Mesendoderm (in vitro differentiated cells): Measurements from ENCODE around the gene AP1B1.
"Not testable (repeated sequence)": the region's sequence is repeated elsewhere in the genome, so short reads cannot be mapped to it uniquely, and the experiment has no call there.

ENCODE experiments used
- DNase-seq: peaks from one replicate; pipeline ENCODE4 v3.0.0; 2013
- H2AK5ac ChIP-seq: 2 replicates; pipeline ENCODE4 v1.6.1; 2013; ENCODE audit warnings: low read length, inconsistent platforms
- H2BK120ac ChIP-seq: 2 replicates; pipeline ENCODE4 v1.6.1; 2013; ENCODE audit warnings: low read depth, mild to moderate bottlenecking, low read length, moderate library complexity, mixed read lengths
- H2BK15ac ChIP-seq: replicated peaks from 2 replicates; pipeline ENCODE4 v1.6.1; 2013; ENCODE audit warnings: low read depth, mild to moderate bottlenecking, moderate library complexity
- H2BK5ac ChIP-seq: 2 replicates; pipeline ENCODE4 v1.6.1; 2013; ENCODE audit warnings: low read length, inconsistent platforms
- H3K18ac ChIP-seq: 2 replicates; pipeline ENCODE4 v1.6.1; 2013; ENCODE audit warnings: mild to moderate bottlenecking, low read length, mixed read lengths
- H3K23ac ChIP-seq: one replicate; pipeline ENCODE4 v1.6.1; 2013; ENCODE audit warnings: low read length
- H3K27ac ChIP-seq: 2 replicates; pipeline ENCODE4 v1.5.1; 2013; ENCODE audit warnings: low read depth, mild to moderate bottlenecking, inconsistent platforms, low read length, moderate library complexity
- H3K27me3 ChIP-seq: 2 replicates; pipeline ENCODE4 v1.6.1; 2013; ENCODE audit warnings: low read length, control low read depth, mild to moderate bottlenecking, inconsistent platforms; ENCODE audit not compliant: insufficient read depth, poor library complexity
- H3K36me3 ChIP-seq: 2 replicates; pipeline ENCODE4 v1.6.1; 2013; ENCODE audit warnings: low read length, inconsistent platforms; ENCODE audit not compliant: control insufficient read depth, insufficient read depth
- H3K4ac ChIP-seq: one replicate; pipeline ENCODE4 v1.6.1; 2013; ENCODE audit warnings: low read depth, mild to moderate bottlenecking, low read length, moderate library complexity
- H3K4me1 ChIP-seq: 2 replicates; pipeline ENCODE4 v1.6.1; 2013; ENCODE audit warnings: low read depth, low read length, inconsistent platforms; ENCODE audit not compliant: control insufficient read depth
- H3K4me2 ChIP-seq: 2 replicates; pipeline ENCODE4 v1.6.1; 2013; ENCODE audit warnings: low read length
- H3K4me3 ChIP-seq: 2 replicates; pipeline ENCODE4 v1.5.1; 2013; ENCODE audit warnings: mild to moderate bottlenecking, low read length
- H3K56ac ChIP-seq: one replicate; pipeline ENCODE4 v1.6.1; 2013; ENCODE audit warnings: low read length
- H3K79me1 ChIP-seq: 2 replicates; pipeline ENCODE4 v1.6.1; 2013; ENCODE audit warnings: low read length, inconsistent platforms
- H3K79me2 ChIP-seq: 2 replicates; pipeline ENCODE4 v1.6.1; 2013; ENCODE audit warnings: mild to moderate bottlenecking, low read length; ENCODE audit not compliant: control insufficient read depth, insufficient read depth
- H3K9ac ChIP-seq: 2 replicates; pipeline ENCODE4 v1.6.1; 2013; ENCODE audit warnings: low read length, inconsistent platforms
- H4K5ac ChIP-seq: one replicate; pipeline ENCODE4 v1.6.1; 2013; ENCODE audit warnings: low read length
- H4K8ac ChIP-seq: one replicate; pipeline ENCODE4 v1.6.1; 2013; ENCODE audit warnings: low read depth, mild to moderate bottlenecking, control low read depth, low read length, moderate library complexity
- WGBS: extraction: QIAGEN DNeasy Blood & Tissue Kit; methylation state at CpG from one replicate; pipeline ENCODE4 v1.1.7; 2013; ENCODE audit warnings: low lambda C conversion rate, missing lambda C conversion rate; ENCODE audit not compliant: insufficient coverage; ENCODE audit errors: extremely low coverage; 5-methylcytosine and 5-hydroxymethylcytosine counted together

Gene AP1B1

GRCh38 chr22:29380032-29380781 is 8.2 kb downstream of the AP1B1 start:
- Histone ChIP-seq H2BK15ac (no peak overlapping the region), H3K56ac (no peak overlapping the region), H4K8ac (no peak overlapping the region), H2AK5ac (no peak overlapping the region), H3K79me2 (peaks cover 7% of the 10 kb centered on the region), H3K9ac (no peak overlapping the region), H3K4ac (no peak overlapping the region), H3K79me1 (peaks cover 30% of the 10 kb centered on the region), H3K4me2 (no peak overlapping the region), H3K27me3 (no peaks in the 10 kb centered on the region), H3K23ac (no peak overlapping the region), H3K4me3 (no peak overlapping the region), H3K36me3 (peaks cover 2% of the 10 kb centered on the region), H2BK120ac (no peak overlapping the region), H4K5ac (no peak overlapping the region), H2BK5ac (no peak overlapping the region), H3K27ac (no peak overlapping the region), H3K4me1 (no peaks in the 10 kb centered on the region), H3K18ac (no peak overlapping the region)
- no peak for DNase-seq
- WGBS: no CpG with 5 or more reads among the region's 6 CpGs

GRCh38 chr22:29379258-29379657 is 9.1 kb downstream of the AP1B1 start:
- Histone ChIP-seq H3K27me3 (no peaks in the 10 kb centered on the region), H3K4me3 (no peak overlapping the region), H3K27ac (no peak overlapping the region), H3K4ac (no peak overlapping the region), H2BK5ac (no peak overlapping the region), H2BK15ac (no peak overlapping the region), H3K4me1 (no peaks in the 10 kb centered on the region), H3K79me2 (peaks cover 7% of the 10 kb centered on the region), H3K9ac (no peak overlapping the region), H3K36me3 (peaks cover 2% of the 10 kb centered on the region), H3K4me2 (no peak overlapping the region), H3K18ac (no peak overlapping the region), H2AK5ac (no peak overlapping the region), H4K8ac (no peak overlapping the region), H2BK120ac (no peak overlapping the region), H3K79me1 (peaks cover 30% of the 10 kb centered on the region), H3K23ac (no peak overlapping the region), H4K5ac (no peak overlapping the region), H3K56ac (no peak overlapping the region)
- no CpG with 5 or more reads among the region's 7 CpGs for WGBS
- no peak for DNase-seq

- no peak overlapping the region for H2BK5ac ChIP-seq
- H3K56ac ChIP-seq: no peak overlapping the region
- H3K4ac ChIP-seq: no peak overlapping the region
- no peak overlapping the region for H3K4me2 ChIP-seq
- H3K9ac ChIP-seq: no peak overlapping the region
- peaks cover 4% of the 10 kb centered on the region for H3K79me2 ChIP-seq
- no peak overlapping the region for H2BK120ac ChIP-seq
- H4K5ac ChIP-seq: no peak overlapping the region
- H2BK15ac ChIP-seq: no peak overlapping the region
- no peak overlapping the region for H3K23ac ChIP-seq
- no peak overlapping the region for H3K4me3 ChIP-seq
- no peak for DNase-seq
- peaks cover 2% of the 10 kb centered on the region for H3K36me3 ChIP-seq
- H2AK5ac ChIP-seq: no peak overlapping the region
- H3K27ac ChIP-seq: no peak overlapping the region
- no peaks in the 10 kb centered on the region for H3K27me3 ChIP-seq
- H3K18ac ChIP-seq: no peak overlapping the region
- WGBS: no CpG with 5 or more reads among the region's 7 CpGs
- H3K79me1 ChIP-seq: peaks cover 24% of the 10 kb centered on the region
- no peaks in the 10 kb centered on the region for H3K4me1 ChIP-seq
- no peak overlapping the region for H4K8ac ChIP-seq
These were observed 10.4 kb downstream of the AP1B1 start for GRCh38 chr22:29377979-29378378.

- not testable (repeated sequence) for H2BK120ac ChIP-seq, H4K8ac ChIP-seq, H3K4ac ChIP-seq, H3K56ac ChIP-seq, H3K79me2 ChIP-seq, H3K4me1 ChIP-seq, H3K9ac ChIP-seq, DNase-seq, H2BK15ac ChIP-seq, H3K4me2 ChIP-seq, H3K23ac ChIP-seq, H3K27ac ChIP-seq, H2BK5ac ChIP-seq, H3K4me3 ChIP-seq, H3K18ac ChIP-seq, H4K5ac ChIP-seq, H2AK5ac ChIP-seq, H3K36me3 ChIP-seq, H3K27me3 ChIP-seq
- H3K79me1 ChIP-seq: peaks cover 21% of the 10 kb centered on the region
- WGBS: no CpG with 5 or more reads among the region's 5 CpGs
These were observed 11.7 kb downstream of the AP1B1 start for GRCh38 chr22:29376705-29377104.

- H3K4ac ChIP-seq: no peak overlapping the region
- H3K9ac ChIP-seq: no peak overlapping the region
- H3K27ac ChIP-seq: no peak overlapping the region
- H3K4me1 ChIP-seq: no peaks in the 10 kb centered on the region
- peaks cover 2% of the 10 kb centered on the region for H3K36me3 ChIP-seq
- no peak overlapping the region for H2AK5ac ChIP-seq
- no peak overlapping the region for H3K18ac ChIP-seq
- H3K27me3 ChIP-seq: no peaks in the 10 kb centered on the region
- WGBS: no CpG with 5 or more reads among the region's 4 CpGs
- no peak overlapping the region for H3K4me3 ChIP-seq
- H2BK5ac ChIP-seq: no peak overlapping the region
- no peak overlapping the region for H2BK120ac ChIP-seq
- H4K8ac ChIP-seq: no peak overlapping the region
- no peak overlapping the region for H4K5ac ChIP-seq
- peak overlapping the region; percentile 38 for H3K56ac ChIP-seq
- H3K23ac ChIP-seq: no peak overlapping the region
- DNase-seq: peak; percentile 51
- H2BK15ac ChIP-seq: no peak overlapping the region
- H3K79me2 ChIP-seq: peaks cover under 1% of the 10 kb centered on the region
- H3K79me1 ChIP-seq: peaks cover 12% of the 10 kb centered on the region
- H3K4me2 ChIP-seq: no peak overlapping the region
These were observed 12.8 kb downstream of the AP1B1 start for GRCh38 chr22:29375398-29376076.
